Neural cell (in vitro differentiated cells): ENCODE results near the gene SAMD14. TPM values are rescaled to one million over a fixed set of nuclear protein-coding genes. Genes with fewer than 3 reads are reported as not detected.

Experiments used
- H2AFZ ChIP-seq: fragments of 200-600, 300-800 bp; sonication (generic), shearing (Covaris generic); 2 replicates; pipeline ENCODE4 v1.6.0; 2014; ENCODE audit warnings: low read depth, mild to moderate bottlenecking, antibody characterized with exemption, low read length, moderate library complexity
- H3F3A ChIP-seq: fragments of 200-600 bp; shearing (Covaris generic); 2 replicates; pipeline ENCODE4 v1.6.1; 2016; ENCODE audit warnings: mild to moderate bottlenecking, moderate library complexity, mixed read lengths, antibody characterized with exemption, low read length; ENCODE audit not compliant: insufficient read depth, poor library complexity, severe bottlenecking
- H3K27ac ChIP-seq: fragments of 200-600, 300-800 bp; sonication (generic), shearing (Covaris generic); 2 replicates; pipeline ENCODE4 v1.5.1; 2014; ENCODE audit warnings: mild to moderate bottlenecking, low read length, moderate library complexity
- H3K27me3 ChIP-seq: fragments of 300-800, 200-600 bp; sonication (generic), shearing (Covaris generic); 2 replicates; pipeline ENCODE4 v1.6.0; 2014; ENCODE audit warnings: mild to moderate bottlenecking, low read depth, low read length, moderate library complexity; ENCODE audit not compliant: insufficient read depth
- H3K36me3 ChIP-seq: fragments of 300-800, 200-600 bp; sonication (generic), shearing (Covaris generic); 2 replicates; pipeline ENCODE4 v1.5.1; 2014; ENCODE audit warnings: mild to moderate bottlenecking, antibody characterized with exemption, low read length, moderate library complexity; ENCODE audit not compliant: insufficient read depth
- H3K4me2 ChIP-seq: fragments of 300-800, 200-600 bp; sonication (generic), shearing (Covaris generic); 2 replicates; pipeline ENCODE4 v1.6.0; 2014; ENCODE audit warnings: mild to moderate bottlenecking, low read length
- H3K4me3 ChIP-seq: fragments of 300-800, 200-600 bp; sonication (generic), shearing (Covaris generic); 2 replicates; pipeline ENCODE4 v1.5.1; 2014; ENCODE audit warnings: mild to moderate bottlenecking, low read length, moderate library complexity
- H3K79me2 ChIP-seq: fragments of 200-600 bp; shearing (Covaris generic); replicated peaks from 2 replicates; pipeline ENCODE4 v1.6.0; 2014; ENCODE audit warnings: mild to moderate bottlenecking, low read length, moderate library complexity; ENCODE audit not compliant: insufficient read depth
- H3K9ac ChIP-seq: fragments of 300-800, 200-600 bp; sonication (generic), shearing (Covaris generic); 2 replicates; pipeline ENCODE4 v1.6.1; 2016; ENCODE audit warnings: mild to moderate bottlenecking, low read length, mixed read lengths
- H3K9me2 ChIP-seq: fragments of 200-600 bp; shearing (Covaris generic); 2 replicates; pipeline ENCODE4 v1.6.1; 2016; ENCODE audit warnings: mild to moderate bottlenecking, low read length, mixed read lengths; ENCODE audit not compliant: insufficient read depth
- H3K9me3 ChIP-seq: fragments of 200-600, 300-800 bp; sonication (generic), shearing (Covaris generic); 2 replicates; pipeline ENCODE4 v1.6.1; 2016; ENCODE audit warnings: mild to moderate bottlenecking, mixed run types, low read length, moderate library complexity, mixed read lengths
- H4K20me1 ChIP-seq: fragments of 200-600 bp; shearing (Covaris generic); 2 replicates; pipeline ENCODE4 v1.6.1; 2016; ENCODE audit warnings: mild to moderate bottlenecking, mixed run types; ENCODE audit not compliant: insufficient read depth
- EP300 ChIP-seq: fragments of 450-650 bp; conservative IDR thresholded peaks from 2 replicates; pipeline ENCODE4 v1.6.1; 2014; ENCODE audit warnings: antibody characterized with exemption, mild to moderate bottlenecking, moderate library complexity; ENCODE audit not compliant: poor library complexity, severe bottlenecking
- EZH2 ChIP-seq: fragments of 200-600, 300-800 bp; shearing (Covaris generic), sonication (generic); IDR thresholded peaks from 2 replicates; pipeline ENCODE4 v1.6.1; 2014; ENCODE audit warnings: antibody characterized with exemption, low read length, borderline replicate concordance, mild to moderate bottlenecking; ENCODE audit not compliant: insufficient read depth, poor library complexity, severe bottlenecking
- MXI1 ChIP-seq: fragments of 450-650 bp; conservative IDR thresholded peaks from 2 replicates; pipeline ENCODE4 v1.6.1; 2014; ENCODE audit warnings: antibody characterized with exemption, mild to moderate bottlenecking; ENCODE audit not compliant: poor library complexity, severe bottlenecking
- RAD21 ChIP-seq: fragments of 450-650 bp; conservative IDR thresholded peaks from 2 replicates; pipeline ENCODE4 v1.6.1; 2014; ENCODE audit warnings: antibody characterized with exemption, mild to moderate bottlenecking, moderate library complexity
- SMC3 ChIP-seq: fragments of 450-650 bp; conservative IDR thresholded peaks from 2 replicates; pipeline ENCODE4 v1.6.1; 2014; ENCODE audit warnings: antibody characterized with exemption, mild to moderate bottlenecking, moderate library complexity; ENCODE audit not compliant: poor library complexity
- TAF1 ChIP-seq: IDR thresholded peaks from 2 replicates; pipeline ENCODE4 v1.6.1; 2012; ENCODE audit warnings: low read depth
- polyA plus RNA-seq: library from polyadenylated mRNA; depleted of rRNA; stranded (reverse); fragments of >200 nt; gene quantifications from 2 replicates; pipeline ENCODE4 v1.2.3, GENCODE V29; 2014
- TF ChIP-seq, protein P1 (sequence below): fragments of 450-650 bp; IDR thresholded peaks from 2 replicates; pipeline ENCODE4 v1.5.1; 2014; ENCODE audit warnings: antibody characterized with exemption, mild to moderate bottlenecking, moderate library complexity; ENCODE audit not compliant: poor library complexity, severe bottlenecking
- TF ChIP-seq, protein P2 (sequence below): IDR thresholded peaks from 2 replicates; pipeline ENCODE4 v1.6.1; 2012; ENCODE audit warnings: borderline replicate concordance

Gene SAMD14
- polyA plus RNA-seq, 1 donor from 2014 or later = 105 TPM

DNA sequence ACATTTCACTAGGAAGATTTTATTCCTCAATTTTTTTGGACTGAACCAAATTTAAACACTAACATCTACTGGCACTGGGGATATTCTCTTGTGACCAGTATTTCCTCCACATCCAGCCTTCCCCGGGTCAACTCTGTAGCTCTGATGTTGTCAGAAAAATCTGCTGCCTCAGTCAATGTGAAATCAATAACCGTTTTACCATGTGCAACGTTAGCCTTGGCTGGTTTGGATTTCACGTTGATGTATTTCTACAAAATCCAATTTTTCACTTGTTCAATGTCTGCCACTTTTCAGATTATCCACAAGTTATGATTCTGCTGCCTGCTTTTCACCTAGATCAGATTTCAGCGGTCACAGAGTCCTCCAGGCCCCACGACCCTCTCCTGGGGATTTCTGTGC is 43.0 kb upstream of the SAMD14 start:
- no peak overlapping the region for H2AFZ ChIP-seq
- H3K36me3 ChIP-seq = no peaks in the 10 kb centered on the region
- H3K27ac ChIP-seq = no peak overlapping the region
- no peak overlapping the region for H3K4me2 ChIP-seq
- TF ChIP-seq EZH2 = no peak
- no peak for TF ChIP-seq TAF1
- TF ChIP-seq RAD21 = no peak
- TF ChIP-seq, protein P1, sequence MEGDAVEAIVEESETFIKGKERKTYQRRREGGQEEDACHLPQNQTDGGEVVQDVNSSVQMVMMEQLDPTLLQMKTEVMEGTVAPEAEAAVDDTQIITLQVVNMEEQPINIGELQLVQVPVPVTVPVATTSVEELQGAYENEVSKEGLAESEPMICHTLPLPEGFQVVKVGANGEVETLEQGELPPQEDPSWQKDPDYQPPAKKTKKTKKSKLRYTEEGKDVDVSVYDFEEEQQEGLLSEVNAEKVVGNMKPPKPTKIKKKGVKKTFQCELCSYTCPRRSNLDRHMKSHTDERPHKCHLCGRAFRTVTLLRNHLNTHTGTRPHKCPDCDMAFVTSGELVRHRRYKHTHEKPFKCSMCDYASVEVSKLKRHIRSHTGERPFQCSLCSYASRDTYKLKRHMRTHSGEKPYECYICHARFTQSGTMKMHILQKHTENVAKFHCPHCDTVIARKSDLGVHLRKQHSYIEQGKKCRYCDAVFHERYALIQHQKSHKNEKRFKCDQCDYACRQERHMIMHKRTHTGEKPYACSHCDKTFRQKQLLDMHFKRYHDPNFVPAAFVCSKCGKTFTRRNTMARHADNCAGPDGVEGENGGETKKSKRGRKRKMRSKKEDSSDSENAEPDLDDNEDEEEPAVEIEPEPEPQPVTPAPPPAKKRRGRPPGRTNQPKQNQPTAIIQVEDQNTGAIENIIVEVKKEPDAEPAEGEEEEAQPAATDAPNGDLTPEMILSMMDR = no peak
- TF ChIP-seq EP300 = no peak
- H4K20me1 ChIP-seq = no peaks in the 10 kb centered on the region
- H3F3A ChIP-seq = no peaks in the 10 kb centered on the region
- no peak overlapping the region for H3K9ac ChIP-seq
- H3K4me3 ChIP-seq = no peak overlapping the region
- H3K9me2 ChIP-seq = no peaks in the 10 kb centered on the region
- no peaks in the 10 kb centered on the region for H3K9me3 ChIP-seq
- no peaks in the 10 kb centered on the region for H3K79me2 ChIP-seq
- H3K27me3 ChIP-seq = no peaks in the 10 kb centered on the region

DNA sequence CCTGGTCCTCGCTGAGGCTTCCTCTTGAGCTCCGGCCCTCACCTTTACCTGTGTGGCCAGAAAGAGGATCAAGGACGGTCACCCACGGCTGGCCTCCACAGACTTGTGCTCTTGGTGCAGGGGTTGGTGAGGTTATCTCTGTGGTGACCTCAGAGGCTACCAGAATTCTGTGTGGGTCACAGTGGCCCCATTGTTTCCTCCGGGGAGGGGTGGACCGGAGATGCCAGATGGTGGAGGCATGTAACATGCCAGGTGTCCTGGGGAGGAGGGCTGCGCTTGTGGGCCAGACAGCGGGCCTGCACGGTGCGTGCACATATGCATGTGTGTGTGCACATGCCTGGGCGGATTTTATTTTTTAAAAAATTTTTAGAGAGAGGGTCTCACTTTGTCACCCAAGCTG is 42.2 kb upstream of the SAMD14 start:
- Histone ChIP-seq H3K9me3 (no peaks in the 10 kb centered on the region), H3K36me3 (no peaks in the 10 kb centered on the region), H3K27me3 (no peaks in the 10 kb centered on the region), H3F3A (no peaks in the 10 kb centered on the region), H3K9ac (no peak overlapping the region), H4K20me1 (no peaks in the 10 kb centered on the region), H3K9me2 (no peaks in the 10 kb centered on the region), H3K27ac (no peak overlapping the region), H3K4me3 (no peak overlapping the region), H2AFZ (no peak overlapping the region), H3K79me2 (no peaks in the 10 kb centered on the region), H3K4me2 (no peak overlapping the region)
- TF ChIP-seq, protein P2, sequence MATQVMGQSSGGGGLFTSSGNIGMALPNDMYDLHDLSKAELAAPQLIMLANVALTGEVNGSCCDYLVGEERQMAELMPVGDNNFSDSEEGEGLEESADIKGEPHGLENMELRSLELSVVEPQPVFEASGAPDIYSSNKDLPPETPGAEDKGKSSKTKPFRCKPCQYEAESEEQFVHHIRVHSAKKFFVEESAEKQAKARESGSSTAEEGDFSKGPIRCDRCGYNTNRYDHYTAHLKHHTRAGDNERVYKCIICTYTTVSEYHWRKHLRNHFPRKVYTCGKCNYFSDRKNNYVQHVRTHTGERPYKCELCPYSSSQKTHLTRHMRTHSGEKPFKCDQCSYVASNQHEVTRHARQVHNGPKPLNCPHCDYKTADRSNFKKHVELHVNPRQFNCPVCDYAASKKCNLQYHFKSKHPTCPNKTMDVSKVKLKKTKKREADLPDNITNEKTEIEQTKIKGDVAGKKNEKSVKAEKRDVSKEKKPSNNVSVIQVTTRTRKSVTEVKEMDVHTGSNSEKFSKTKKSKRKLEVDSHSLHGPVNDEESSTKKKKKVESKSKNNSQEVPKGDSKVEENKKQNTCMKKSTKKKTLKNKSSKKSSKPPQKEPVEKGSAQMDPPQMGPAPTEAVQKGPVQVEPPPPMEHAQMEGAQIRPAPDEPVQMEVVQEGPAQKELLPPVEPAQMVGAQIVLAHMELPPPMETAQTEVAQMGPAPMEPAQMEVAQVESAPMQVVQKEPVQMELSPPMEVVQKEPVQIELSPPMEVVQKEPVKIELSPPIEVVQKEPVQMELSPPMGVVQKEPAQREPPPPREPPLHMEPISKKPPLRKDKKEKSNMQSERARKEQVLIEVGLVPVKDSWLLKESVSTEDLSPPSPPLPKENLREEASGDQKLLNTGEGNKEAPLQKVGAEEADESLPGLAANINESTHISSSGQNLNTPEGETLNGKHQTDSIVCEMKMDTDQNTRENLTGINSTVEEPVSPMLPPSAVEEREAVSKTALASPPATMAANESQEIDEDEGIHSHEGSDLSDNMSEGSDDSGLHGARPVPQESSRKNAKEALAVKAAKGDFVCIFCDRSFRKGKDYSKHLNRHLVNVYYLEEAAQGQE = no peak
- TF ChIP-seq, protein P1 = no peak
- no peak for TF ChIP-seq SMC3
- no peak for TF ChIP-seq MXI1
- TF ChIP-seq EZH2 = no peak
- TF ChIP-seq TAF1 = no peak
